ENCODE results near the gene TMEM74B.

TMEM74B gene

GRCh38 chr20:1212023-1212422 lies 27.2 kb upstream of the TMEM74B start:
- no peaks in the 10 kb centered on the region for H3K36me3 ChIP-seq (ENCODE audit: control insufficient read depth, insufficient read depth, low read length)
- H3K4me3 ChIP-seq (replicated peaks; ENCODE audit: low read depth, low read length): no peak overlapping the region
- TF ChIP-seq, protein P1, sequence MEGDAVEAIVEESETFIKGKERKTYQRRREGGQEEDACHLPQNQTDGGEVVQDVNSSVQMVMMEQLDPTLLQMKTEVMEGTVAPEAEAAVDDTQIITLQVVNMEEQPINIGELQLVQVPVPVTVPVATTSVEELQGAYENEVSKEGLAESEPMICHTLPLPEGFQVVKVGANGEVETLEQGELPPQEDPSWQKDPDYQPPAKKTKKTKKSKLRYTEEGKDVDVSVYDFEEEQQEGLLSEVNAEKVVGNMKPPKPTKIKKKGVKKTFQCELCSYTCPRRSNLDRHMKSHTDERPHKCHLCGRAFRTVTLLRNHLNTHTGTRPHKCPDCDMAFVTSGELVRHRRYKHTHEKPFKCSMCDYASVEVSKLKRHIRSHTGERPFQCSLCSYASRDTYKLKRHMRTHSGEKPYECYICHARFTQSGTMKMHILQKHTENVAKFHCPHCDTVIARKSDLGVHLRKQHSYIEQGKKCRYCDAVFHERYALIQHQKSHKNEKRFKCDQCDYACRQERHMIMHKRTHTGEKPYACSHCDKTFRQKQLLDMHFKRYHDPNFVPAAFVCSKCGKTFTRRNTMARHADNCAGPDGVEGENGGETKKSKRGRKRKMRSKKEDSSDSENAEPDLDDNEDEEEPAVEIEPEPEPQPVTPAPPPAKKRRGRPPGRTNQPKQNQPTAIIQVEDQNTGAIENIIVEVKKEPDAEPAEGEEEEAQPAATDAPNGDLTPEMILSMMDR (IDR thresholded peaks at IDR 0.05; ENCODE audit: insufficient read depth, low read length, poor library complexity, severe bottlenecking): no peak
- no peak for DNase-seq (ENCODE audit: extremely low read depth, insufficient read length)
- H3K27me3 ChIP-seq (replicated peaks; ENCODE audit: control insufficient read depth, insufficient read depth, low read length): no peaks in the 10 kb centered on the region

DNA sequence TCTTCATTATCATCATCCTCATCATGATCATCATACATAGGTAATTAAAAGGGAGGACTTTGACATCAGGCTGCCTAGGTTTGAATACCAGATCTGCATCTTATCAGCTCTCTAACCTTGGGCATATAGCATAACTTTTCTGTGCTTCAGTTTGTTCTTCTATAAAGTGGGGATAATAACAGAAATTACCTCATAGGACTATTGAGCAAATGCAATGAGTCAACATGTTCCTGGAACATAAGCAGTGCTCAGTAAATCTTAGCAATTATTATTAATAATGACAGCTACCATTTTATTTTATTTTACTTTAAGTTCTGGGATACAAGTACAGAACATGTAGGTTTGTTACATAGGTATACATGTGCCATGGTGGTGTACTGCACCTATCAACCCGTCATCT lies 25.7 kb upstream of the TMEM74B start:
- Histone ChIP-seq H3K36me3 (ENCODE audit: control insufficient read depth, insufficient read depth, low read length) (no peaks in the 10 kb centered on the region), H3K27me3 (replicated peaks; ENCODE audit: control insufficient read depth, insufficient read depth, low read length) (no peaks in the 10 kb centered on the region), H3K4me3 (replicated peaks; ENCODE audit: low read depth, low read length) (no peak overlapping the region)
- TF ChIP-seq, protein P1 (IDR thresholded peaks at IDR 0.05; ENCODE audit: insufficient read depth, low read length, poor library complexity, severe bottlenecking): no peak
- DNase-seq (ENCODE audit: extremely low read depth, insufficient read length): no peak

DNA sequence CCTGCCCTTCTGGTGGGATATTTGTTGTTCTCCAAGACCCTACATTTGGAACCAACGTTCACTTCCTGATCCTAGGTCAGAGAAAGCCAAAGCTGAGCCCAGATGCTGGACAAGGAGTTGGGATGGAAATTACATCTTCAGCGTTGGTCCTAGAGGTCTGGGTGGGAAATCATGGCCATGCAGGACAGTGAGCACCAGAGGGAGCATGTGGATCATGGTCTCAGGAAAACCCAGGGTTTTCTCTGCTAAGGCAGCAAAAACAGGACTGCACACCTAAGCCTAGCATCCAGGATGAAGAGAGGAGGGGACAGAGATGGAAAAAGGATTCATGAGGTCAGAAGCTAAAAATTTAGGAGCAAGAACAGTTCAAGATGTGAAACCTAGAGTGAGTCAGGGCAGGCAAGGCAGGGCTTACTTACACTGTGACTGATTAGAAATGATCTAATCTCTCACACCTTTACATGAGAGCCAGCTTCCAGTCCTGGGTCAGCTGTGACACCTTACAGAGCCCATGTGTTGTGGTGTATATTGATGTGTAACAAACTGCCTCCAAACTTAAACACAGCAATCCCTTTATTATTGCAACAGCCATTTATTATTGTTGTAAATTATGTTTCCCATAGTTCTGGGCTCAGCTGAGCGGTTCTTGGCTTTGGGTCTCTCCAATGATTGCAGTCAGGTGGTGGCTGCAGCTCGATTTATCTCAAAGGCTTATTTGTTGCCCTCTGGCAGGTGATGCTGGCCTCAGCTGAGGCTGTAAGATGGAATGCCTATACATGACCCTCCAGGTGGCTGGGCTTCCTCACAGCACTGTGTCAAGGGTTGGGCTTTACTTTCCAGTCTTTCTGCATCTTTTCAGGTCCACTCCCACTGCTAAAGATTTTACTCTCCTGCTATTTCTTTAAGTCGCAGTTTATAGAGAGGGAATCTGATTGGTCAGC lies 24.9 kb upstream of the TMEM74B start:
- DNase-seq (ENCODE audit: extremely low read depth, insufficient read length): no peak
- TF ChIP-seq, protein P1 (IDR thresholded peaks at IDR 0.05; ENCODE audit: insufficient read depth, low read length, poor library complexity, severe bottlenecking): no peak

DNA sequence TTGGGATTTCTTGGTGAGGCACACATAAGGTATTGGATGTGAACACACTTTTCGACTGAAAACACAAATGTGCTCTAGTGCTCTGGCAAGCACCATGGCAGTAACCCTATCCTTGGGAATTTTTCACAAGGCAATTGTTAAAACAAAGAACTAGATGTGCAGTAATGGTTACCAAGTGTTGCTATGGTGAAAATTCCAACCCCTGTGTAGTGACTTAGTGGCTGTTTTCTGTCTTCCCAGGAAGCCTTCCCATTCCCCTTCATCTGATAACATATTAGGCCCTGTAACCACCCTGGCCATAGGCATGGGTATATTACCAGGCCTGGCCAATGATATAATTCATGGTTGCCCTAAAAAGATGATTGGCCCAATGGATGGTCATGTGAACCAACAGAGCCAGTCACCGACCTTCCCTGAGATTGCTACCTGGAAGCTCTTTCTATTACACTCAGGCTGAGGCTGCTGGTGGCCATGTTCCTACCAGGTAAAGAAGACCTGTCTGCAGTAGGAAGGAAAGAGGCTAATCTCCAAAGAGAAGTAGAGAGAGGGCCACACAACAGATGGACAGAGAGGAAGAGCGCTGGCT lies 22.6 kb upstream of the TMEM74B start:
- no peaks in the 10 kb centered on the region; the same call in none of the 2 replicates for H3K27me3 ChIP-seq (replicated peaks; ENCODE audit: control insufficient read depth, insufficient read depth, low read length)
- no peaks in the 10 kb centered on the region for H3K36me3 ChIP-seq (ENCODE audit: control insufficient read depth, insufficient read depth, low read length)
- no peak overlapping the region for H3K4me3 ChIP-seq (replicated peaks; ENCODE audit: low read depth, low read length)
- no peak for DNase-seq (ENCODE audit: extremely low read depth, insufficient read length)
- TF ChIP-seq, protein P1 (IDR thresholded peaks at IDR 0.05; ENCODE audit: insufficient read depth, low read length, poor library complexity, severe bottlenecking): no peak

More for the DNA sequence above, 24.9 kb upstream of the TMEM74B start:
- Histone ChIP-seq H3K36me3 (ENCODE audit: control insufficient read depth, insufficient read depth, low read length) (no peaks in the 10 kb centered on the region), H3K27me3 (replicated peaks; ENCODE audit: control insufficient read depth, insufficient read depth, low read length) (no peaks in the 10 kb centered on the region), H3K4me3 (replicated peaks; ENCODE audit: low read depth, low read length) (no peak overlapping the region)

GRCh38 chr20:1206366-1207148 lies 21.8 kb upstream of the TMEM74B start:
- Histone ChIP-seq H3K27me3 (replicated peaks; ENCODE audit: control insufficient read depth, insufficient read depth, low read length) (no peaks in the 10 kb centered on the region; the same call in none of the 2 replicates), H3K4me3 (replicated peaks; ENCODE audit: low read depth, low read length) (no peak overlapping the region), H3K36me3 (ENCODE audit: control insufficient read depth, insufficient read depth, low read length) (no peaks in the 10 kb centered on the region)
- TF ChIP-seq, protein P1 (IDR thresholded peaks at IDR 0.05; ENCODE audit: insufficient read depth, low read length, poor library complexity, severe bottlenecking): no peak
- DNase-seq (ENCODE audit: extremely low read depth, insufficient read length): no peak

Data from GM06990 (cell line).